DMS53 treated with DMSO at 0.1 percent for 48 hours (cell line): Measurements from ENCODE around the gene FBXL4.
A peak's percentile ranks its signal among the peaks of the same experiment; 100 is the strongest.

Source experiments
- DNase-seq: peaks from one replicate; lab custom pipeline; 2025; ENCODE audit not compliant: unreplicated experiment; lab: John Stamatoyannopoulos, UW

The FBXL4 gene

GRCh38 chr6:98887650-98888049 is 60.1 kb downstream of the FBXL4 start:
- no peak for DNase-seq

GRCh38 chr6:98885330-98885729 is 62.4 kb downstream of the FBXL4 start:
- no peak for DNase-seq

GRCh38 chr6:98880486-98880885 is 67.3 kb downstream of the FBXL4 start:
- DNase-seq, result no peak

- DNase-seq, result no peak
These were observed 70.5 kb downstream of the FBXL4 start for GRCh38 chr6:98877250-98877649.

GRCh38 chr6:98875375-98875774 is 72.4 kb downstream of the FBXL4 start:
- no peak for DNase-seq

GRCh38 chr6:98871821-98872220 is 75.9 kb downstream of the FBXL4 start:
- no peak for DNase-seq

- no peak for DNase-seq
These were observed 76.7 kb downstream of the FBXL4 start for GRCh38 chr6:98871057-98871456.

GRCh38 chr6:98864497-98864896 is 83.2 kb downstream of the FBXL4 start:
- DNase-seq, result no peak

GRCh38 chr6:98848539-98849242 is 99.1 kb downstream of the FBXL4 start:
- DNase-seq, result no peak

GRCh38 chr6:98847779-98848538 is 99.8 kb downstream of the FBXL4 start:
- DNase-seq, result no peak

GRCh38 chr6:98847416-98847778 is 100.3 kb downstream of the FBXL4 start:
- DNase-seq, result no peak

GRCh38 chr6:98846021-98846380 is 101.7 kb downstream of the FBXL4 start:
- no peak for DNase-seq

GRCh38 chr6:98845211-98846020 is 102.3 kb downstream of the FBXL4 start:
- DNase-seq, result peak; percentile 69

GRCh38 chr6:98844244-98845210 is 103.2 kb downstream of the FBXL4 start:
- DNase-seq, result no peak

- no peak for DNase-seq
These were observed 104.2 kb downstream of the FBXL4 start for GRCh38 chr6:98843271-98844243.

- no peak for DNase-seq
These were observed 105.2 kb downstream of the FBXL4 start for GRCh38 chr6:98842342-98843180.

- DNase-seq, result no peak
These were observed 106.0 kb downstream of the FBXL4 start for GRCh38 chr6:98841621-98842341.

- no peak for DNase-seq
These were observed 106.7 kb downstream of the FBXL4 start for GRCh38 chr6:98840996-98841513.
